ENCODE measurements around the gene RELN.
"Not testable (repeated sequence)": the region's sequence is repeated elsewhere in the genome, so short reads cannot be mapped to it uniquely, and the experiment has no call there.

RELN gene

GRCh38 chr7:103940382-103941268, 48.8 kb downstream of the RELN start:
- DNase-seq: no peak

- DNase-seq: no peak
These were observed 51.8 kb downstream of the RELN start for GRCh38 chr7:103937680-103938079.

GRCh38 chr7:103936558-103936957, 52.9 kb downstream of the RELN start:
- no peak for DNase-seq

GRCh38 chr7:103934508-103934907, 55.0 kb downstream of the RELN start:
- no peak for DNase-seq

- DNase-seq: no peak
These were observed 57.1 kb downstream of the RELN start for GRCh38 chr7:103932389-103932788.

- no peak for DNase-seq
These were observed 59.6 kb downstream of the RELN start for GRCh38 chr7:103929901-103930311.

- DNase-seq: no peak
These were observed 60.9 kb downstream of the RELN start for GRCh38 chr7:103928581-103928980.

GRCh38 chr7:103924184-103924583, 65.3 kb downstream of the RELN start:
- DNase-seq: no peak

- no peak for DNase-seq
These were observed 67.1 kb downstream of the RELN start for GRCh38 chr7:103922407-103922806.

- DNase-seq: no peak
These were observed 67.8 kb downstream of the RELN start for GRCh38 chr7:103921692-103922091.

- DNase-seq: no peak
These were observed 70.1 kb downstream of the RELN start for GRCh38 chr7:103919272-103919868.

GRCh38 chr7:103918631-103919271, 70.7 kb downstream of the RELN start:
- no peak for DNase-seq

GRCh38 chr7:103915680-103916357, 73.6 kb downstream of the RELN start:
- DNase-seq: no peak

GRCh38 chr7:103914147-103914899, 75.1 kb downstream of the RELN start:
- DNase-seq: no peak

- no peak for DNase-seq
These were observed 76.4 kb downstream of the RELN start for GRCh38 chr7:103912891-103913605.

- not testable (repeated sequence) for DNase-seq
These were observed 78.4 kb downstream of the RELN start for GRCh38 chr7:103911015-103911414.

- DNase-seq: no peak
These were observed 83.5 kb downstream of the RELN start for GRCh38 chr7:103905997-103906396.

- no peak for DNase-seq
These were observed 86.5 kb downstream of the RELN start for GRCh38 chr7:103902917-103903316.

GRCh38 chr7:103896826-103897225, 92.6 kb downstream of the RELN start:
- DNase-seq: not testable (repeated sequence)

GRCh38 chr7:103894656-103895596, 94.5 kb downstream of the RELN start:
- DNase-seq: no peak

GRCh38 chr7:103893350-103893749, 96.1 kb downstream of the RELN start:
- no peak for DNase-seq

All from fibroblast of skin of right quadriceps (primary cell).